ENCODE measurements around the gene PLA2G2E.

GRCh38 chr1:19967808-19968207 is 44.4 kb upstream of the PLA2G2E start:
- no peak for TF ChIP-seq TAF1 (IDR thresholded peaks at IDR 0.05; ENCODE audit: borderline replicate concordance, low read depth, low read length)
- TF ChIP-seq SMC3 (IDR thresholded peaks at IDR 0.05; ENCODE audit: low read depth, low read length), result no peak
- TF ChIP-seq CTCF (IDR thresholded peaks at IDR 0.05), result no peak
- no peak for TF ChIP-seq GATA2 (CRISPR knock-in tag; IDR thresholded peaks at IDR 0.05)
- no peak for TF ChIP-seq MEF2A (IDR thresholded peaks at IDR 0.05; ENCODE audit: borderline replicate concordance, low read depth)
- TF ChIP-seq PBX3 (IDR thresholded peaks at IDR 0.05), result no peak
- TF ChIP-seq SIN3A (IDR thresholded peaks at IDR 0.05; ENCODE audit: borderline replicate concordance, low read depth, low read length), result no peak

All from SK-N-SH (cell line).